SK-N-SH (cell line): Measurements from ENCODE around the gene AGAP1.

Experiments
- GABPA ChIP-seq: IDR thresholded peaks from 2 replicates; pipeline ENCODE4 v1.4.0; 2012; ENCODE audit warnings: low read depth, mild to moderate bottlenecking
- GATA2 ChIP-seq: sonication (generic); formaldehyde crosslinking; IDR thresholded peaks from 2 replicates; pipeline ENCODE4 v1.5.0; 2020; ENCODE audit warnings: mild to moderate bottlenecking, missing genetic modification reagents
- IRF3 ChIP-seq: fragments of 150-350 bp; IDR thresholded peaks from 2 replicates; pipeline ENCODE4 v1.6.1; 2016; ENCODE audit warnings: mild to moderate bottlenecking, low read depth, low read length
- JUND ChIP-seq: IDR thresholded peaks from 2 replicates; pipeline ENCODE4 v1.4.0; 2012
- MXI1 ChIP-seq: IDR thresholded peaks from 2 replicates; pipeline ENCODE4 v1.6.1; 2012; ENCODE audit warnings: mild to moderate bottlenecking, low read depth, low read length, improper control_type of control experiment
- POLR2AphosphoS5 ChIP-seq: IDR thresholded peaks from 2 replicates; pipeline ENCODE4 v1.6.1; 2012; ENCODE audit warnings: low read depth, low read length
- YY1 ChIP-seq: IDR thresholded peaks from 2 replicates; pipeline ENCODE4 v1.4.0; 2012; ENCODE audit warnings: low read depth, mild to moderate bottlenecking
- TF ChIP-seq, protein P1 (sequence below): fragments of 200-600 bp; sonication (generic); IDR thresholded peaks from 2 replicates; pipeline ENCODE4 v1.6.1; 2017; ENCODE audit warnings: antibody characterized with exemption, mild to moderate bottlenecking, moderate library complexity
- TF ChIP-seq, protein P2 (sequence below): IDR thresholded peaks from 2 replicates; pipeline ENCODE4 v1.6.1; 2012; ENCODE audit warnings: mild to moderate bottlenecking, low read depth, low read length, moderate library complexity

DNA sequence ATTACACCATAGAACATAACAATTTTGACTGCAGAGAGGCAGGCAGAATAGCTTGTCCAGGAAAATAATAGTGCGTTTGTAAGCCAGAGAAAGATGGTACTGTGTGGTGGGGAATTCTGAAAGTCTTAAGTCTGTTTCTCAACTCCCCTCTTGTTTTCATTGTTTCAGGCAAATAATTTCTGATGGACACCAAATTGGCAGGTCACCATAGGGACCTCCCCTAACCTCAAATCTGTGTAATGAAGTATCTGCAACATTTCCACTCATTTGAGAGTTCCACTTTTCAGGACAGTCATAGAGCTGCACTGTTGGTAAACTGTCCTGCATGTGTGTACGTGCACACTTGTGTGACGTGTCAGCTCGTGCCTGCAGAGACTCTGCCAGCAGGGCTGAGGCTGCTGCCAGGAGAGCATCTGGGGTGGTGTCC, 195.6 kb downstream of the AGAP1 start:
- TF ChIP-seq, protein P1, sequence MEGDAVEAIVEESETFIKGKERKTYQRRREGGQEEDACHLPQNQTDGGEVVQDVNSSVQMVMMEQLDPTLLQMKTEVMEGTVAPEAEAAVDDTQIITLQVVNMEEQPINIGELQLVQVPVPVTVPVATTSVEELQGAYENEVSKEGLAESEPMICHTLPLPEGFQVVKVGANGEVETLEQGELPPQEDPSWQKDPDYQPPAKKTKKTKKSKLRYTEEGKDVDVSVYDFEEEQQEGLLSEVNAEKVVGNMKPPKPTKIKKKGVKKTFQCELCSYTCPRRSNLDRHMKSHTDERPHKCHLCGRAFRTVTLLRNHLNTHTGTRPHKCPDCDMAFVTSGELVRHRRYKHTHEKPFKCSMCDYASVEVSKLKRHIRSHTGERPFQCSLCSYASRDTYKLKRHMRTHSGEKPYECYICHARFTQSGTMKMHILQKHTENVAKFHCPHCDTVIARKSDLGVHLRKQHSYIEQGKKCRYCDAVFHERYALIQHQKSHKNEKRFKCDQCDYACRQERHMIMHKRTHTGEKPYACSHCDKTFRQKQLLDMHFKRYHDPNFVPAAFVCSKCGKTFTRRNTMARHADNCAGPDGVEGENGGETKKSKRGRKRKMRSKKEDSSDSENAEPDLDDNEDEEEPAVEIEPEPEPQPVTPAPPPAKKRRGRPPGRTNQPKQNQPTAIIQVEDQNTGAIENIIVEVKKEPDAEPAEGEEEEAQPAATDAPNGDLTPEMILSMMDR: no peak
- TF ChIP-seq, protein P2, sequence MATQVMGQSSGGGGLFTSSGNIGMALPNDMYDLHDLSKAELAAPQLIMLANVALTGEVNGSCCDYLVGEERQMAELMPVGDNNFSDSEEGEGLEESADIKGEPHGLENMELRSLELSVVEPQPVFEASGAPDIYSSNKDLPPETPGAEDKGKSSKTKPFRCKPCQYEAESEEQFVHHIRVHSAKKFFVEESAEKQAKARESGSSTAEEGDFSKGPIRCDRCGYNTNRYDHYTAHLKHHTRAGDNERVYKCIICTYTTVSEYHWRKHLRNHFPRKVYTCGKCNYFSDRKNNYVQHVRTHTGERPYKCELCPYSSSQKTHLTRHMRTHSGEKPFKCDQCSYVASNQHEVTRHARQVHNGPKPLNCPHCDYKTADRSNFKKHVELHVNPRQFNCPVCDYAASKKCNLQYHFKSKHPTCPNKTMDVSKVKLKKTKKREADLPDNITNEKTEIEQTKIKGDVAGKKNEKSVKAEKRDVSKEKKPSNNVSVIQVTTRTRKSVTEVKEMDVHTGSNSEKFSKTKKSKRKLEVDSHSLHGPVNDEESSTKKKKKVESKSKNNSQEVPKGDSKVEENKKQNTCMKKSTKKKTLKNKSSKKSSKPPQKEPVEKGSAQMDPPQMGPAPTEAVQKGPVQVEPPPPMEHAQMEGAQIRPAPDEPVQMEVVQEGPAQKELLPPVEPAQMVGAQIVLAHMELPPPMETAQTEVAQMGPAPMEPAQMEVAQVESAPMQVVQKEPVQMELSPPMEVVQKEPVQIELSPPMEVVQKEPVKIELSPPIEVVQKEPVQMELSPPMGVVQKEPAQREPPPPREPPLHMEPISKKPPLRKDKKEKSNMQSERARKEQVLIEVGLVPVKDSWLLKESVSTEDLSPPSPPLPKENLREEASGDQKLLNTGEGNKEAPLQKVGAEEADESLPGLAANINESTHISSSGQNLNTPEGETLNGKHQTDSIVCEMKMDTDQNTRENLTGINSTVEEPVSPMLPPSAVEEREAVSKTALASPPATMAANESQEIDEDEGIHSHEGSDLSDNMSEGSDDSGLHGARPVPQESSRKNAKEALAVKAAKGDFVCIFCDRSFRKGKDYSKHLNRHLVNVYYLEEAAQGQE: no peak
- TF ChIP-seq POLR2AphosphoS5 (no peak), JUND (no peak), MXI1 (no peak), GATA2 (CRISPR knock-in tag) (no peak), GABPA (no peak), YY1 (no peak), IRF3 (no peak)
